Measurements from ENCODE around the gene SIM2.
"Not testable (repeated sequence)": the region's sequence is repeated elsewhere in the genome, so short reads cannot be mapped to it uniquely, and the experiment has no call there.

SIM2 gene

DNA sequence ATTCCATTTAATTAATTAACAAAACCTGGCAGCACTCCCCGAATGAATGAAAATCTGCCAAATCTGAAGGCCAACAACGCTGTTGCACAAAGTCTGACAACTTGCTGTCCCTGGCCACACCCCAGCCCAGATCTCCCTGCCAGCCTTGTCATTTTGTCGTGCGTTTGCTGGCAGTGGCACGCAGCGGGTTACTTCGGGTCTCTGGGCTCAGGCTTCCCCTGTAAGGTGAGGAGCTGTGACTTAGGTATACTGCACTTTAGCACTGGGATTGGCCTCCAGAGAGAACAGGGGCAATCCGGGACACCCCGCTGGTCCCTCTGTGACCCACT is 34.3 kb upstream of the SIM2 start:
- H4K20me1 ChIP-seq (ENCODE audit: insufficient read depth, low read length): no peaks in the 10 kb centered on the region
- peaks cover 5% of the 10 kb centered on the region; the same call in 1 of the 2 replicates for H3K27me3 ChIP-seq (ENCODE audit: low read depth, low read length)
- H3K9ac ChIP-seq (ENCODE audit: low read length): no peak overlapping the region
- H3K4me3 ChIP-seq (ENCODE audit: low read length): no peak overlapping the region
- H3K27ac ChIP-seq (ENCODE audit: low read length): no peak overlapping the region
- H3K36me3 ChIP-seq (replicated peaks; ENCODE audit: low read depth, low read length): no peaks in the 10 kb centered on the region
- no peaks in the 10 kb centered on the region for H3K4me1 ChIP-seq (ENCODE audit: low read length)
- H3K4me2 ChIP-seq (ENCODE audit: low read length): no peak overlapping the region
- TF ChIP-seq CTCF (IDR thresholded peaks at IDR 0.05; ENCODE audit: low read depth, low read length) (no peak), EZH2phosphoT487 (IDR thresholded peaks at IDR 0.05; ENCODE audit: low read depth) (no peak)
- no peaks in the 10 kb centered on the region for H3K9me3 ChIP-seq (ENCODE audit: insufficient read depth, low read length)
- H2AFZ ChIP-seq (ENCODE audit: low read depth, low read length): no peak overlapping the region
- no peaks in the 10 kb centered on the region for H3K79me2 ChIP-seq (ENCODE audit: low read length)

GRCh38 chr21:36665806-36666205 is 33.1 kb upstream of the SIM2 start:
- H3K27me3 ChIP-seq (ENCODE audit: low read depth, low read length): peaks cover 5% of the 10 kb centered on the region; the same call in 1 of the 2 replicates
- H3K9me3 ChIP-seq (ENCODE audit: insufficient read depth, low read length): no peaks in the 10 kb centered on the region
- H3K79me2 ChIP-seq (ENCODE audit: low read length): no peaks in the 10 kb centered on the region
- no peak overlapping the region for H3K27ac ChIP-seq (ENCODE audit: low read length)
- no peaks in the 10 kb centered on the region for H3K36me3 ChIP-seq (replicated peaks; ENCODE audit: low read depth, low read length)
- H3K4me2 ChIP-seq (ENCODE audit: low read length): no peak overlapping the region
- no peak overlapping the region for H3K4me3 ChIP-seq (ENCODE audit: low read length)
- no peaks in the 10 kb centered on the region for H3K4me1 ChIP-seq (ENCODE audit: low read length)
- H4K20me1 ChIP-seq (ENCODE audit: insufficient read depth, low read length): no peaks in the 10 kb centered on the region
- H2AFZ ChIP-seq (ENCODE audit: low read depth, low read length): no peak overlapping the region
- H3K9ac ChIP-seq (ENCODE audit: low read length): no peak overlapping the region
- TF ChIP-seq CTCF (IDR thresholded peaks at IDR 0.05; ENCODE audit: low read depth, low read length) (no peak), EZH2phosphoT487 (IDR thresholded peaks at IDR 0.05; ENCODE audit: low read depth) (no peak)

DNA sequence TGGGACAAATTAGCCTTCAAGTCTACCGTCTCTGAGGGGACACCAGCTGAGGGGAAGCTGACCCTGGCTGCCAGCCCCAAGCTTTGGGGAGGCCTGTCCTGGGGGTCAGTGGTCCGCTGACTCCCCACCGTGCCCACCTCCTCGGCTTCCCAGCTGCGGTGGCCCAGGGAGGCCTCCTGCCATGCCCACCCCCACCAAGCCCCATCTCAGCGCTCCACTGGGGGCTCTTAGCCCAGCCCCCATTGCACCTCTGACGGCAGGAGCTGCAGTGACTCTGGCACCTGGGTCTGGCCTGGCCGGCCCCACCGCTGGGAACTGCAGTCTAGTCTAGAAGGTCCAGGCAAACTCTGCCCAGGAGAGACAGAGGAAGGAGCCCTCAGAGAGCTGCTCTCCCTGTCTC is 30.2 kb upstream of the SIM2 start:
- no peaks in the 10 kb centered on the region for H3K4me1 ChIP-seq (ENCODE audit: low read length)
- H3K27me3 ChIP-seq (ENCODE audit: low read depth, low read length): no peaks in the 10 kb centered on the region
- TF ChIP-seq CTCF (IDR thresholded peaks at IDR 0.05; ENCODE audit: low read depth, low read length) (no peak), EZH2phosphoT487 (IDR thresholded peaks at IDR 0.05; ENCODE audit: low read depth) (no peak)
- H2AFZ ChIP-seq (ENCODE audit: low read depth, low read length): no peak overlapping the region
- no peaks in the 10 kb centered on the region for H3K9me3 ChIP-seq (ENCODE audit: insufficient read depth, low read length)
- H3K36me3 ChIP-seq (replicated peaks; ENCODE audit: low read depth, low read length): no peaks in the 10 kb centered on the region
- no peak overlapping the region for H3K9ac ChIP-seq (ENCODE audit: low read length)
- H4K20me1 ChIP-seq (ENCODE audit: insufficient read depth, low read length): no peaks in the 10 kb centered on the region
- no peak overlapping the region for H3K4me3 ChIP-seq (ENCODE audit: low read length)
- H3K4me2 ChIP-seq (ENCODE audit: low read length): no peak overlapping the region
- no peak overlapping the region for H3K27ac ChIP-seq (ENCODE audit: low read length)
- no peaks in the 10 kb centered on the region for H3K79me2 ChIP-seq (ENCODE audit: low read length)

- Histone ChIP-seq H3K79me2 (ENCODE audit: low read length) (no peaks in the 10 kb centered on the region), H3K27me3 (ENCODE audit: low read depth, low read length) (no peaks in the 10 kb centered on the region), H3K27ac (ENCODE audit: low read length) (no peak overlapping the region), H3K4me3 (ENCODE audit: low read length) (no peak overlapping the region), H3K36me3 (replicated peaks; ENCODE audit: low read depth, low read length) (no peaks in the 10 kb centered on the region), H2AFZ (ENCODE audit: low read depth, low read length) (no peak overlapping the region), H3K9me3 (ENCODE audit: insufficient read depth, low read length) (no peaks in the 10 kb centered on the region), H3K9ac (ENCODE audit: low read length) (no peak overlapping the region), H3K4me1 (ENCODE audit: low read length) (no peaks in the 10 kb centered on the region), H3K4me2 (ENCODE audit: low read length) (no peak overlapping the region), H4K20me1 (ENCODE audit: insufficient read depth, low read length) (no peaks in the 10 kb centered on the region)
- TF ChIP-seq EZH2phosphoT487 (IDR thresholded peaks at IDR 0.05; ENCODE audit: low read depth) (no peak), CTCF (IDR thresholded peaks at IDR 0.05; ENCODE audit: low read depth, low read length) (no peak)
These were observed 27.1 kb upstream of the SIM2 start for GRCh38 chr21:36671836-36672235.

GRCh38 chr21:36672296-36672695 is 26.6 kb upstream of the SIM2 start:
- not testable (repeated sequence) for H3K36me3 ChIP-seq (replicated peaks; ENCODE audit: low read depth, low read length); H3K9ac ChIP-seq (ENCODE audit: low read length); H3K4me1 ChIP-seq (ENCODE audit: low read length); H3K79me2 ChIP-seq (ENCODE audit: low read length); H2AFZ ChIP-seq (ENCODE audit: low read depth, low read length); H3K27me3 ChIP-seq (ENCODE audit: low read depth, low read length); H3K27ac ChIP-seq (ENCODE audit: low read length); H3K4me2 ChIP-seq (ENCODE audit: low read length); H3K4me3 ChIP-seq (ENCODE audit: low read length); H3K9me3 ChIP-seq (ENCODE audit: insufficient read depth, low read length); H4K20me1 ChIP-seq (ENCODE audit: insufficient read depth, low read length)
